ENCODE data around the gene MKLN1. TPM values are rescaled to one million over a fixed set of nuclear protein-coding genes. Genes with fewer than 3 reads are reported as not detected.
"Not testable (repeated sequence)": the region's sequence is repeated elsewhere in the genome, so short reads cannot be mapped to it uniquely, and the experiment has no call there.

The MKLN1 gene
- total RNA-seq, 2 experiments from 2014 or later: 33.0 to 33.8 TPM

DNA sequence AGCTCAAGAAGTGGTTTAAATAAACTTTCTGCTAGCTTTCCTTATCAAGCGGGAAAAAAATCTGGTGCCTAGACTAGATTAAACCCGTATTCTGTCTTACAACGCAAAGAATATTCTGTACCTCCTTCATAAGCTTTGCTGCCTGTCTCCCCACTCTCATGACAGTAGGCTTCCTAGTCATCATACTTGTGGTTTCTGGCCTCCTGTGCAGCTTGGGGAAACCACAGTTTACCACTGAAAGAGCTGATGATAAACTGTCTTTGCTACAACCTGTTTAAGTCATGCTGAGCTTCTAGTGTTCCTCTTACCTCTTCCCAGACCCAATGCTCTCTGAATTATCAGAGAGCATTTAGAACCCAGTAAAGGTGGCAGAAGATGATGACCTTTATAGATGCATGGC is 173.7 kb downstream of the MKLN1 start:
- peak; percentile 79 for DNase-seq
- peak overlapping the region; percentile 60 for H3K27ac Mint-ChIP-seq
- H3K4me3 Mint-ChIP-seq: no peak overlapping the region
- H3K4me1 Mint-ChIP-seq (ENCODE audit: low read depth): peaks cover 30% of the 10 kb centered on the region
- ChIA-PET CTCF (interaction anchor here (0.5 to 1.8 kb wide), 8 partner anchors 10 to 489 kb away, joined by 3 to 10 read pairs (median 4); no protein-coding TSS in a partner anchor), POLR2A (interaction anchor here (0.8 to 1.3 kb wide), 5 partner anchors 9 to 461 kb away, joined by 3 to 4 read pairs (median 3); no protein-coding TSS in a partner anchor)
- H3K36me3 Mint-ChIP-seq: no peaks in the 10 kb centered on the region
- intact Hi-C loops (cut with micrococcal nuclease): loop anchor here (1.0 to 10.0 kb wide), 3 partner anchors 12 to 429 kb away; no protein-coding TSS in a partner anchor
- no peaks in the 10 kb centered on the region for H3K27me3 Mint-ChIP-seq
- no peaks in the 10 kb centered on the region for H3K9me3 Mint-ChIP-seq

DNA sequence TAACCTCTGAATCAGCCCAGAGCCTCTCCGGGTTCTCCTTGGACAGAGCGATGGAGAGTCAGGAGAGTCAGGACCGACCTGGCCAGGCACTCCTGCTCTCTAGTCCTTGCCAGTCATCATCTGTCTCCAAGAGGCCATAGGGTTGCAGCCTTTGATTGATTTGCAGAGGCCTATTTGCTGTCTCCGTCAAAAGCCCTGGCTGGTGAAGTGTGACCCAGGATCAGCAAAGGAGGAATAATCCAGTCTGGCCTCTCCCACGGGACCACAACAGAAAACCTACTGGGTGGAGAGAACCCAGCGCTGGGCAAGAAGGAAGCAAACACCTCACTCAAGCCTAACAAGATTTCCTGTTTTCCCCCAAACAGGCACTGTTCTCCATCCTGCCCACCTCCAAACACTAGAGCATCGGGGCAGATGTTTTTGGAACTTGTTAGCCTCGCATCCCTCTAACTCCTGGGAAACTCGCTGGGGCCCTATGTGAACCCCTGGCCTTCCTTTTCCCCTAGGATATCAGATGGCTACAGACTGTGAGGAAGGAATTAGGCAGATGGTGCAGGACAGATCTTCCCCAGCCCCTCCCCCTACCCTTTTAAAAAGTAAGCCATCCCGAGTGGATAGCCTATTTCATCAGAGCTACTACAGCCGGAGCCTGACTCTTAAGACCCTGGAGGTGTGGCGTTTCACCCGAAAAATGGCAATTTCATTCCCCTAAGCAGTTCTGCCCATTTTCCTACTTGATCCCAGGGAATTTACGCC is 174.4 kb downstream of the MKLN1 start:
- Mint-ChIP-seq H3K4me3 (no peak overlapping the region), H3K36me3 (no peaks in the 10 kb centered on the region), H3K27me3 (no peaks in the 10 kb centered on the region), H3K9me3 (no peaks in the 10 kb centered on the region), H3K4me1 (ENCODE audit: low read depth) (peaks cover 30% of the 10 kb centered on the region), H3K27ac (peak overlapping the region; percentile 60)
- ChIA-PET POLR2A (interaction anchor here (0.8 to 1.3 kb wide), 4 partner anchors 9 to 462 kb away, joined by 3 to 4 read pairs (median 3); no protein-coding TSS in a partner anchor), CTCF (interaction anchor here (0.5 to 2.3 kb wide), 6 partner anchors 10 to 490 kb away, joined by 3 to 10 read pairs (median 6); no protein-coding TSS in a partner anchor)
- intact Hi-C loops (cut with micrococcal nuclease): loop anchor here (1.0 to 10.0 kb wide), 3 partner anchors 11 to 430 kb away; no protein-coding TSS in a partner anchor
- no peak for DNase-seq

DNA sequence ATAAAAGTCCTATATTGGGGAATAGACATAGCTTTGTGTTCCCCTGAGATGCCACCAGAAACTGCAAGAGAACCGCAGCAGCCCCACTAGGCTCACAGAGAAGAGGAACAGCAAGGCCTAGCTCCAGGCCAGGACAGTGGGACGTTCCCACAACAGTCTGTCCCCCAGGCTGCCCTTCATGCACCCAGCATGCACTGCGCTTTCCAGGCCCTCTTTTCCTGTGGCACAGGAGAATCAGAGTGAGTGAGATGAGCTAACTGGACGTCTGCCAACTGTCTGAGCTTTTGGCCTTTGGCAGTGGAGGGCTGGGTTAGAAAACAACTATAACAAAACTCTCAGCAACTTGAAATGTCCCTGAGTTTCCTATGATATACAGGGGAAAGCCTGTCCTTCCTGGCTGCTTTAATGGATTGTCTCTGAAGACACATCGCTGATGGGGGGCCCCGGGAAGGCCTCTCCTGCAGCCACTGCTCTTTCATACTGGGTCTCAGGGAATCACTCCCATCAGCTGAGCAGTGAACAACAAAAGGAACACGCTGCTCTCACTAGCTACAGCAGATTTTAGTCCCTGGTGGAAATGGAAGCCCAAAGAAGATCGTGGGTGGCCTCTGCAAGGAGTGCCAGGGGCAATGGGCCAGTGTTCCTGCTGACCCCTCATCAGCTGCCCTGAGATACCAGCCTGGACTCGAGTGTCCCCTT is 175.3 kb downstream of the MKLN1 start:
- no peak overlapping the region for H3K27ac Mint-ChIP-seq
- CTCF ChIA-PET: interaction anchor here (1.0 to 2.3 kb wide), 2 partner anchors 9 to 44 kb away, joined by 3 to 10 read pairs; no protein-coding TSS in a partner anchor
- intact Hi-C loops (cut with micrococcal nuclease): loop anchor here (5.0 to 10.0 kb wide), 2 partner anchors 268 to 431 kb away; no protein-coding TSS in a partner anchor
- H3K4me1 Mint-ChIP-seq (ENCODE audit: low read depth): peaks cover 34% of the 10 kb centered on the region
- DNase-seq: no peak
- POLR2A ChIA-PET: no interaction called here
- H3K4me3 Mint-ChIP-seq: no peak overlapping the region
- H3K9me3 Mint-ChIP-seq: no peaks in the 10 kb centered on the region
- no peaks in the 10 kb centered on the region for H3K36me3 Mint-ChIP-seq
- peaks cover under 1% of the 10 kb centered on the region for H3K27me3 Mint-ChIP-seq

DNA sequence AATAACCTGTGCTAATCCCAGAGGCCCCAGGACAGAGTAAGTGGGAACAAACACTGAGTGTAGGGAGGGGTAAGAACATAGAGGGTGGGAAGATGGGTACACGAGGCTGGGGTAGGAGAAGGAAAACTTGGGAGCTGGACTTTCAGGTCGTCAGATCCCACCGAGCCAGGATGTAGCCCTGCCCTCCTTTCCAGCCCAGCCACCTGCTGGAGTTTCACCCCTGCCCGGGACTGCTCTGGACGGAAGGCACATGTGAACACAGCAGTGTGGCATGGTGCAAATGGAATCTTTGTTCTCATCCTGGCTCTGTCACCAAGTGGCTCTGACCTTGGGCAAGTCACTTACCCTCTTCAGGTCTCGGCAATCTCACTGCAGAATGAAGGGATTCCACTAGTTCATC is 176.0 kb downstream of the MKLN1 start:
- no peak overlapping the region for H3K4me3 Mint-ChIP-seq
- no peaks in the 10 kb centered on the region for H3K9me3 Mint-ChIP-seq
- ChIA-PET CTCF (interaction anchor here (0.7 to 2.3 kb wide), 3 partner anchors 9 to 43 kb away, joined by 3 to 10 read pairs (median 3); no protein-coding TSS in a partner anchor), POLR2A (no interaction called here)
- H3K36me3 Mint-ChIP-seq: no peaks in the 10 kb centered on the region
- intact Hi-C loops (cut with micrococcal nuclease): loop anchor here (5.0 to 10.0 kb wide), 2 partner anchors 269 to 431 kb away; no protein-coding TSS in a partner anchor
- H3K27me3 Mint-ChIP-seq: peaks cover 5% of the 10 kb centered on the region
- H3K4me1 Mint-ChIP-seq (ENCODE audit: low read depth): peaks cover 38% of the 10 kb centered on the region
- no peak for DNase-seq
- H3K27ac Mint-ChIP-seq: no peak overlapping the region

DNA sequence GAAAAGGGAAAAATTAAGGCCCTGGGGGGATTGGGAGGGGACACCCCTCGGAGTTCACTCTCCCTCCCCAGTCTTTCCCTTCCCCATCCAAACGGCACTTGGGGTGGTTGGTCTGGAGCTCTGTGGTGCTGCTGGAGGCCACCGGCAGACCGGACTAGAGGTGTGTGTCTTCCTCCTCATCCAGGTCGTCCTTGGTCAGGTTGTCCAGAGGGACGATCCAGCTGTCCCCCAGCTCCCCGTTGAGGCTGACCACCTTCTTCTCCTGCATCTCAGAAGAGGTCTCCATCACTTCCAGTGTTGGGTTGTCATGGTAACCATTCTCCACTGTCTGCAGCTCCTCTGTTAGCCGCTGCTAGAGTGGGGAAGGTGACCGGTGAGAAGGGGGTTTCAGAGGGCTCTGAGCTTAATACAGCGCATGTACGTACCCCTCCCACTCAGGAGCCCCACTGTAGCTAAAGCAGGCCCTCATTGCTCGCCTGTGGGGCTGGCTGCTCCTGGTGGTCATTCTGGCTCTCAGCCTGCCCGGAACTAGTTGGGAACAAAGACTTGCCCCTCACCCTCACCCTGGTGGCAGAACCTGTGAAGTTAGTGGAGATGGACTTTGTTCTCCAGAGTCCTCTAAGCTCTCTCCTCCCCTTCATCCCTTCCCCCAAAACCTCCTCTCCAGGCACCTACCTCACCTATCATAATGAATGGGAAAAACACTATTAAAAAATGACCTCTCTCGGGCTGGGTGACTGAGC is 176.7 kb downstream of the MKLN1 start:
- no peak overlapping the region for H3K27ac Mint-ChIP-seq
- H3K27me3 Mint-ChIP-seq: peaks cover 9% of the 10 kb centered on the region
- H3K4me3 Mint-ChIP-seq: no peak overlapping the region
- ChIA-PET POLR2A (no interaction called here), CTCF (interaction anchor here (0.6 to 2.3 kb wide), 6 partner anchors 8 to 435 kb away, joined by 3 to 10 read pairs (median 3); no protein-coding TSS in a partner anchor)
- H3K9me3 Mint-ChIP-seq: no peaks in the 10 kb centered on the region
- no peak for DNase-seq
- H3K36me3 Mint-ChIP-seq: no peaks in the 10 kb centered on the region
- intact Hi-C loops (cut with micrococcal nuclease): loop anchor here (5.0 to 10.0 kb wide), 2 partner anchors 270 to 432 kb away; no protein-coding TSS in a partner anchor
- peaks cover 38% of the 10 kb centered on the region for H3K4me1 Mint-ChIP-seq (ENCODE audit: low read depth)

DNA sequence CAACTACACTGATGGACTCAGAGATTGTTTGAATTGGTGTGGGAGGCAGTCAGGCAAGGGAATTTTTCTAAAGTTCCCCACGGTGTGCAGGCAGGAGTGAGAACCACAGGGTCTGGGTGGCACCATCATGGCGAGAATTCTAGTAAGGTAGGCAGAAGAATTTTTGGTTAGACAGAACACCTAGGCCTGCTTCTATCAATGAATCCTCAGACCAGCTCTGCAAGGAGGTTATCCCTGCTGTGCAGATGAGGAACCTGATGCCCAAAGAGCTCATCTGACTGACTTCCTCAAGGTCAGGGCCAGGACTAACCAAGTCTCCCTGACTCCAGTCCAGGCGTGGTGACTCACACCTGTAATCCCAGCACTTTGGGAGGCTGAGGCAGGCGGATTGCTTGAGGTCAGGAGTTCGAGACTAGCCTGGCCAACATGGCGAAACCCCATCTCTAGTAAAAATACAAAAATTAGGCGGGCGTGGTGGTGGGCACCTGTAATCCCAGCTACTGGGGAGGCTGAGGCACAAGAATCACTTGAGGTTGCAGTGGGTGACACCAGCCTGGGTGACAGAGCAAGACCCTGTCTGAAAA is 177.5 kb downstream of the MKLN1 start:
- H3K27me3 Mint-ChIP-seq, H3K27ac Mint-ChIP-seq, H3K4me3 Mint-ChIP-seq, H3K36me3 Mint-ChIP-seq, POLR2A ChIA-PET, DNase-seq, H3K9me3 Mint-ChIP-seq: not testable (repeated sequence)
- peaks cover 36% of the 10 kb centered on the region for H3K4me1 Mint-ChIP-seq (ENCODE audit: low read depth)
- intact Hi-C loops (cut with micrococcal nuclease): loop anchor here (5.0 to 10.0 kb wide), 3 partner anchors 42 to 270 kb away; partner anchors contain the start of gene MKLN1
- CTCF ChIA-PET: interaction anchor here (0.6 to 1.6 kb wide), 4 partner anchors 9 to 435 kb away, joined by 3 to 7 read pairs (median 3); no protein-coding TSS in a partner anchor

DNA sequence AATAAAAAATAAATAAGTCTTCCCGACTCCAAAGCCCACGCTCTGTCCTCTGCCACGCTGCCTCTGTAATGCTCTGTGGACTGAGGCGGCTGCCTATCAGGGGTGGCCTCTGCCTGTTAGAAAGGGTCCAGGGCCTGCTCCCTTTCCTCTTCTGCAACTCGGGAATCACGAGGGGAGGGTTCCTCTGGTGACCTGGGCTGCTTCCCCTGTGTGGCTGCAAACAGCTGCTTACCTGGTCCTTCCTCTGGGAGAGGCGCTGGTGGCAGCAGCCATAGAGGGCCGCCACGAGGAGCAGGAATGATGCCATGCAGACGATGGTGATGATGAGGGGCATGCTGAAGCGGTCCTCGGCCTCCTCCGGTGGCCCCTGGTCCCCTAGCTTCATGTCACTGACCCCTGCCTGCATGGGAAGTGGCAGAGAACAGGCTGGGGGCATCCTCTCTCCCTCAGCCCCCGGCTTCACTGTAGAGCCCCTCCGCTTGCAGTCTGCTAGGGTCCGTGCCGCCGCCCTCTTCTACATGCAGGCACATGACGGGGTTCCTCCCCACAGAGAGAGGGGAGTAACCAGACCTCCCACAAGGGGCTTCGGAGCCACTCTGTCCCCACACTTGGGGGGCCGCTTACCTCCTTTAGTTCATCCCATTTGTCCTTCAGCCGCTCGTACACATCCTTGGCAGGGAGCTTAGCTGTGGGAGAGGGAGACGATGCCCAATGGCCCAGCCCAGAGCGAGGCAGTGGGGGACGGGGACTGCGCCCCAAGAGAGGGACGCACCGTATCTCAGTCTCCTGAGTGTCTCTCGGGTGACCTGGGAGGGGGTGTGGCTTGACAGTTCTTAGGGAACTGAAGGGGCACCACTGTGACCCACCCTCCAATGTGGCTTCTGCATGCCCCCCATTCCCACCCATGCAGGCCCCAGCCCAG is 178.2 kb downstream of the MKLN1 start:
- ChIA-PET POLR2A (no interaction called here), CTCF (interaction anchor here (1.3 to 3.4 kb wide), 4 partner anchors 8 to 150 kb away, joined by 3 to 34 read pairs (median 6); no protein-coding TSS in a partner anchor)
- intact Hi-C loops (cut with micrococcal nuclease): loop anchor here (5.0 to 10.0 kb wide), 3 partner anchors 41 to 271 kb away; partner anchors contain the start of gene MKLN1
- Mint-ChIP-seq H3K4me3 (no peak overlapping the region), H3K36me3 (no peaks in the 10 kb centered on the region), H3K27me3 (peaks cover 9% of the 10 kb centered on the region), H3K27ac (no peak overlapping the region), H3K4me1 (ENCODE audit: low read depth) (peaks cover 31% of the 10 kb centered on the region), H3K9me3 (no peaks in the 10 kb centered on the region)
- no peak for DNase-seq

DNA sequence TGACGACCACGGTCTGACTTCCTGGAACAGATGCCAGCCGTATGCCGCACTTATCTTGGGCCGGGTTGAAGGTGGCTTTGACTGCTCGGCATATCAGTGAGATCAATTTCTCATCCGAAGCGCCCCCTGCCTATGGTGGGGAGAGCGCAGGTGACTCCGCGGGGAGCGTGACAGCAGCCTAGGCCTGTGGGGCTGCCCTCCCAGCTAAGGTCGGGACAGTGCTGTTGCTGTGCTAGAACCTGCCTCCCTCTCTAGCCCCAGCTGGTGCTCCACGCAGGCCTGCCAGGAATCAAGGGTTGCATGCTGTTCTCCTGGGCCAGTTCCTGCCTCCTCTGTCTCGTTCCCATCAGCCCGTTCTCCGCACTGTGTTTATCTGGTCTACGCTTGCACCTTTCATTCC is 178.9 kb downstream of the MKLN1 start:
- intact Hi-C loops (cut with micrococcal nuclease): loop anchor here (5.0 to 10.0 kb wide), 3 partner anchors 41 to 272 kb away; partner anchors contain the start of gene MKLN1
- Mint-ChIP-seq H3K9me3 (no peaks in the 10 kb centered on the region), H3K4me1 (ENCODE audit: low read depth) (peaks cover 24% of the 10 kb centered on the region), H3K4me3 (no peak overlapping the region), H3K27me3 (peaks cover 9% of the 10 kb centered on the region), H3K36me3 (no peaks in the 10 kb centered on the region), H3K27ac (no peak overlapping the region)
- CTCF ChIA-PET: interaction anchor here (0.9 to 3.4 kb wide), 3 partner anchors 8 to 149 kb away, joined by 3 to 34 read pairs (median 5); no protein-coding TSS in a partner anchor
- no peak for DNase-seq
- POLR2A ChIA-PET: no interaction called here

DNA sequence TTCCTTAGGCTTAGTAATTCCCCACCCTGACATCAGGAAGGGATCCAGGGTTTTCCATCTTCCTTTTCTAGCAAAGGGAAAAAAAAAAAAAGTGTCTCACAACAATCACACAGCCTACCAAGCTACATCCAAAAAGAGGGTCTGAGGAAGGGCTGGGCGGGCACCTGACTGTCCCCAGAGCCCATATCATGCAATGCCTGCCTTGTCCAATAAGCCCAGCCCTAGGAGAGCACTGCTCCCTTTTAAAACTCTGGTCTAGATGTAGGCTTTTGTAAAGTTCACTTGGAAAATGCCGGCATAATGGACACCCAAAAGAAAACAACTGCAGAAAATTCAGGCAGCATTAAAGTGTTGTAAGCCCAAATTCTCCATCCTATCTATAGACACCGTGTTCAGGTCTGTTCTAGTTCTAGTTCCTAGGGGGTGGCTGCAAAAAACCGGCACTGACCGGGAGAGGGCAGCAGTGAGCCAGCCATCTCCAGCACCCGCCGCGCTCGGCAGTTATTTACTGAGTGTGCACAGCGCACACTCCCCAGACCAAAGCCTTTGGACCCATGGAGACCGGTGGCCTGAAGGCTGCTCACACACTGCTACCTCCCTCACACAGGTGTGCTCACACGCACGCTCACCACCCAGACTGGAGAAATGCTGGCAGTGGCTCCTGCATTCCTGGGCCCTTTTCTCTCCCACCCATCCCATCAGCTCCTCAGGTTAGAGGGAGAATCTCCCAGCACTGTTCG is 180.1 kb downstream of the MKLN1 start:
- peaks cover 18% of the 10 kb centered on the region for H3K4me1 Mint-ChIP-seq (ENCODE audit: low read depth)
- H3K9me3 Mint-ChIP-seq: no peaks in the 10 kb centered on the region
- intact Hi-C loops (cut with micrococcal nuclease): loop anchor here (1.0 to 10.0 kb wide), 4 partner anchors 40 to 273 kb away; partner anchors contain the start of gene MKLN1
- POLR2A ChIA-PET: no interaction called here
- H3K27ac Mint-ChIP-seq: no peak overlapping the region
- no peaks in the 10 kb centered on the region for H3K36me3 Mint-ChIP-seq
- peaks cover 9% of the 10 kb centered on the region for H3K27me3 Mint-ChIP-seq
- CTCF ChIA-PET: interaction anchor here (0.7 to 3.4 kb wide), 5 partner anchors 10 to 1228 kb away, joined by 3 to 34 read pairs (median 5); no protein-coding TSS in a partner anchor
- peak; percentile 88 for DNase-seq
- H3K4me3 Mint-ChIP-seq: peak overlapping the region; percentile 20
